Hippocampal formation (tissue), 2 donors: Measurements from ENCODE around the gene PLCD4.

Source experiments
- DNase-seq, 2 donors: peaks; one replicate each; lab custom pipeline; 2025; lab: John Stamatoyannopoulos, UW

The PLCD4 gene

GRCh38 chr2:218607436-218608115 is at the start of gene PLCD4:
Gene PLCD4 (plus strand): TSS chr2:218607899. CDS start chr2:218615740, 7,841 bp downstream.
- DNase-seq, result no peak

- no peak for DNase-seq
Measured at GRCh38 chr2:218557941-218558340, 49.8 kb upstream of the PLCD4 start.

- DNase-seq, result no peak
Measured at GRCh38 chr2:218558986-218559385, 48.7 kb upstream of the PLCD4 start.

GRCh38 chr2:218564056-218564455 is 43.6 kb upstream of the PLCD4 start:
- DNase-seq, result no peak

GRCh38 chr2:218566296-218566695 is 41.4 kb upstream of the PLCD4 start:
- no peak for DNase-seq

GRCh38 chr2:218567797-218568189 is 39.9 kb upstream of the PLCD4 start:
- no peak for DNase-seq

- DNase-seq, result peak; percentile 96 to 98
Measured at GRCh38 chr2:218568190-218569037, 39.3 kb upstream of the PLCD4 start, which contains the start of the genes CNOT9 and USP37. Gene CNOT9 (plus strand): TSS chr2:218568839. CDS start chr2:218568955, 116 bp downstream. Gene USP37 (minus strand): TSS chr2:218568351. CDS start chr2:218558653, 9,698 bp downstream.

- peak; percentile 39 to 47 for DNase-seq
Measured at GRCh38 chr2:218569038-218569431, 38.7 kb upstream of the PLCD4 start.

GRCh38 chr2:218569661-218570500 is 37.8 kb upstream of the PLCD4 start:
- no peak for DNase-seq

- DNase-seq, result no peak
Measured at GRCh38 chr2:218570850-218571249, 36.8 kb upstream of the PLCD4 start.

GRCh38 chr2:218576854-218577253 is 30.8 kb upstream of the PLCD4 start:
- no peak for DNase-seq

GRCh38 chr2:218577482-218578220 is 30.0 kb upstream of the PLCD4 start:
- DNase-seq, result no peak

- DNase-seq, result no peak
Measured at GRCh38 chr2:218578272-218578877, 29.3 kb upstream of the PLCD4 start.

GRCh38 chr2:218582076-218582475 is 25.6 kb upstream of the PLCD4 start:
- DNase-seq, result no peak

GRCh38 chr2:218583983-218584850 is 23.5 kb upstream of the PLCD4 start:
- no peak for DNase-seq

GRCh38 chr2:218585541-218585940 is 22.2 kb upstream of the PLCD4 start:
- DNase-seq, result no peak

- DNase-seq, result no peak
Measured at GRCh38 chr2:218605432-218605831, 2.3 kb upstream of the PLCD4 start.

GRCh38 chr2:218615868-218616315 is 8.2 kb downstream of the PLCD4 start:
- no peak for DNase-seq

GRCh38 chr2:218618102-218618860 is 10.6 kb downstream of the PLCD4 start:
- no peak for DNase-seq
